Psoas muscle (tissue), 8 donors: ENCODE measurements around the gene SDCCAG8. TPM values are rescaled to one million over a fixed set of nuclear protein-coding genes. Genes with fewer than 3 reads are reported as not detected.

Experiments
- ATAC-seq, 4 donors: fragments of 200-7000 bp; cut with Tn5 transposase; one replicate each; pipeline ENCODE4 v1.9.1; 2020; ENCODE audit warnings: moderate library complexity in 3 of 4, mild to moderate bottlenecking in 2 of 4
- DNase-seq, 2 donors: peaks; one replicate each; pipeline ENCODE4 v3.0.0-alpha.2; 2020
- H3K27ac ChIP-seq: fragments of 200-600 bp; one replicate; pipeline ENCODE4 v1.8.0; 2022
- H3K27me3 ChIP-seq, 3 donors: fragments of 200-600 bp in 1 of 3; one replicate each; pipeline versions ENCODE4 v1.6.1 to v1.8.0; 2013 to 2022; ENCODE audit warnings: low read length in 2 of 3, mild to moderate bottlenecking in 2 of 3, moderate library complexity in 1 of 3; ENCODE audit not compliant: insufficient read depth in 3 of 3
- H3K36me3 ChIP-seq, 2 donors: fragments of 200-600 bp in 1 of 2; one replicate each; pipeline versions ENCODE4 v1.6.1 to v1.8.0; 2013 to 2022; ENCODE audit warnings: low read depth in 1 of 2, mild to moderate bottlenecking in 1 of 2, moderate library complexity in 1 of 2; ENCODE audit not compliant: insufficient read depth in 1 of 2
- H3K4me1 ChIP-seq: fragments of 200-600 bp; one replicate; pipeline ENCODE4 v1.8.0; 2022
- H3K4me3 ChIP-seq: fragments of 200-600 bp; one replicate; pipeline ENCODE4 v1.8.0; 2022; ENCODE audit warnings: mild to moderate bottlenecking
- H3K9me3 ChIP-seq: fragments of 200-600 bp; one replicate; pipeline ENCODE4 v1.8.0; 2022
- CTCF ChIP-seq: fragments of 200-600 bp; IDR thresholded peaks from one replicate; pipeline ENCODE4 v1.8.0; 2022; ENCODE audit warnings: antibody characterized with exemption
- WGBS, 3 donors: extraction: QIAGEN DNeasy Blood & Tissue Kit; methylation state at CpG; one replicate each; pipeline versions ENCODE4 v1.1.6 to v1.1.7; 2013; 5-methylcytosine and 5-hydroxymethylcytosine counted together
- intact Hi-C, 2 donors: fragments of 100-400 bp; cut with DNase I; formaldehyde crosslinking; loops; one replicate each; pipeline versions ENCODE4 v1.11.0 to v1.14.2; 2022
- polyA plus RNA-seq, 3 donors: library from polyadenylated mRNA; stranded (reverse); fragments of 200-250 nt; gene quantifications; one replicate each; pipeline ENCODE4 v1.2.3, GENCODE V29; 2013
- total RNA-seq, 4 donors: library from RNA; stranded (reverse); fragmentation: NEBNext Ultra II Directional in 2 of 4; extraction: Animal tissue kit (Norgen Biotek cat#: 25700) in 2 of 4; gene quantifications; one replicate each; pipeline versions ENCODE4 v1.2.1 to v1.2.4, GENCODE V29; 2021 to 2023
- donor health status: healthy with polysubstance abuse.
- donor health status: DM: no; HTN: no; CAD: no; lungs with moderate emphysema.
- donor health status: Bipolar disorder and iron deficiency.
- donor health status: healthy.
- donor health status: DM: yes; HTN: yes; CAD: no.
- donor health status: DM: no; HTN: no; CAD: no.
- donor health status: DM: no; HTN: no; CAD: no.
- donor health status: DM: yes; HTN: yes; CAD: no.

Gene SDCCAG8
- total and polyA plus RNA-seq, 7 donors, result 6.4 to 27.6 (median 20.9) TPM

- no peak for ATAC-seq
- H3K36me3 ChIP-seq, result no peaks in the 10 kb centered on the region
- DNase-seq, result no peak
- 96 to 99% (median 97%) methylated on average over 15 of the region's 15 CpGs for WGBS, 3 donors
- no peak for TF ChIP-seq CTCF
- H3K4me3 ChIP-seq, result no peak overlapping the region
- intact Hi-C loops, result no loop called here
- H3K27me3 ChIP-seq, result no peaks in the 10 kb centered on the region
- peaks cover 38% of the 10 kb centered on the region for H3K4me1 ChIP-seq
- no peak overlapping the region for H3K27ac ChIP-seq
- no peaks in the 10 kb centered on the region for H3K9me3 ChIP-seq
Observed at GRCh38 chr1:243399561-243400155, 143.8 kb downstream of the SDCCAG8 start.

GRCh38 chr1:243402868-243403267 is 147.0 kb downstream of the SDCCAG8 start:
- Histone ChIP-seq H3K27ac (no peak overlapping the region), H3K9me3 (no peaks in the 10 kb centered on the region), H3K4me3 (no peak overlapping the region), H3K27me3 (no peaks in the 10 kb centered on the region), H3K36me3 (no peaks in the 10 kb centered on the region), H3K4me1 (peaks cover 10% of the 10 kb centered on the region)
- DNase-seq (no peak), ATAC-seq (no peak)
- TF ChIP-seq CTCF, result no peak
- intact Hi-C loops, result no loop called here
- WGBS, 3 donors, result 97 to 99% (median 98%) methylated on average over 6 of the region's 6 CpGs

- Histone ChIP-seq H3K4me1 (no peaks in the 10 kb centered on the region), H3K36me3 (peaks cover 0 to 5% of the 10 kb centered on the region in 2 donors), H3K27ac (no peak overlapping the region), H3K9me3 (no peaks in the 10 kb centered on the region), H3K4me3 (no peak overlapping the region), H3K27me3 (no peaks in the 10 kb centered on the region)
- ATAC-seq (no peak), DNase-seq (no peak)
- 55 to 85% (median 69%) methylated on average over 7 of the region's 7 CpGs for WGBS, 3 donors
- TF ChIP-seq CTCF, result no peak
- intact Hi-C loops, result no loop called here
Observed at GRCh38 chr1:243406424-243406823, 150.6 kb downstream of the SDCCAG8 start.

- intact Hi-C loops, result loop anchor here in 1 of 2 donors (2.0 kb wide), 1 partner anchor 63 kb away; no protein-coding TSS in a partner anchor
- H3K27ac ChIP-seq, result no peak overlapping the region
- no peaks in the 10 kb centered on the region for H3K9me3 ChIP-seq
- 78 to 85% (median 80%) methylated on average over 3 of the region's 3 CpGs for WGBS, 3 donors
- no peak for TF ChIP-seq CTCF
- H3K4me3 ChIP-seq, result no peak overlapping the region
- no peak for DNase-seq
- peaks cover 0 to 5% of the 10 kb centered on the region in 2 donors for H3K36me3 ChIP-seq
- no peak for ATAC-seq
- H3K27me3 ChIP-seq, result no peaks in the 10 kb centered on the region
- H3K4me1 ChIP-seq, result no peaks in the 10 kb centered on the region
Observed at GRCh38 chr1:243407284-243408018, 151.6 kb downstream of the SDCCAG8 start.
